ENCODE results near the gene LPIN1.

DNA sequence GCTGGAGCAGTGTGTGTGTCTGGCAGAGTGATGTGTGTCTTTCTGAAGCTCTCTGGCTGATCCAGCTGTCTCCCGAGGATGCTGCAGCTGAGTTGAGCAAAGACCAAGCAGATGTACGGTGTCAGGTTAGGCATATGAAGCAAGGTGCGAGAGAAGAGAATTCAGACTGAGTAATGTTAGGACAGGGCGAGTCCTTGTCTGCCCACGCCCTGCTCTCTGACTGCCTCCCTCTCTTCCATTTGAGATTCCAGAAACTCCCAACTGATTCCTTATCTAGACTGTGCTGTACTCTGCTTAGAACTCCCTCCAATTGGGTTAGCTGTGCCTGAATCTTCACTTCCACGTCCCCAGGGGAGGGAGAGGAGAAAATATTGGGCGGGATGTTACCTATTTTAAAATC lies 25.7 kb upstream of the LPIN1 start:
- TF ChIP-seq, protein P1, sequence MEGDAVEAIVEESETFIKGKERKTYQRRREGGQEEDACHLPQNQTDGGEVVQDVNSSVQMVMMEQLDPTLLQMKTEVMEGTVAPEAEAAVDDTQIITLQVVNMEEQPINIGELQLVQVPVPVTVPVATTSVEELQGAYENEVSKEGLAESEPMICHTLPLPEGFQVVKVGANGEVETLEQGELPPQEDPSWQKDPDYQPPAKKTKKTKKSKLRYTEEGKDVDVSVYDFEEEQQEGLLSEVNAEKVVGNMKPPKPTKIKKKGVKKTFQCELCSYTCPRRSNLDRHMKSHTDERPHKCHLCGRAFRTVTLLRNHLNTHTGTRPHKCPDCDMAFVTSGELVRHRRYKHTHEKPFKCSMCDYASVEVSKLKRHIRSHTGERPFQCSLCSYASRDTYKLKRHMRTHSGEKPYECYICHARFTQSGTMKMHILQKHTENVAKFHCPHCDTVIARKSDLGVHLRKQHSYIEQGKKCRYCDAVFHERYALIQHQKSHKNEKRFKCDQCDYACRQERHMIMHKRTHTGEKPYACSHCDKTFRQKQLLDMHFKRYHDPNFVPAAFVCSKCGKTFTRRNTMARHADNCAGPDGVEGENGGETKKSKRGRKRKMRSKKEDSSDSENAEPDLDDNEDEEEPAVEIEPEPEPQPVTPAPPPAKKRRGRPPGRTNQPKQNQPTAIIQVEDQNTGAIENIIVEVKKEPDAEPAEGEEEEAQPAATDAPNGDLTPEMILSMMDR (IDR thresholded peaks at IDR 0.05) = no peak
- no peak for TF ChIP-seq POLR2A (IDR thresholded peaks at IDR 0.05)
